Measurements from ENCODE around the gene TBC1D22A.
A peak's percentile ranks its signal among the peaks of the same experiment; 100 is the strongest.

Gene TBC1D22A

DNA sequence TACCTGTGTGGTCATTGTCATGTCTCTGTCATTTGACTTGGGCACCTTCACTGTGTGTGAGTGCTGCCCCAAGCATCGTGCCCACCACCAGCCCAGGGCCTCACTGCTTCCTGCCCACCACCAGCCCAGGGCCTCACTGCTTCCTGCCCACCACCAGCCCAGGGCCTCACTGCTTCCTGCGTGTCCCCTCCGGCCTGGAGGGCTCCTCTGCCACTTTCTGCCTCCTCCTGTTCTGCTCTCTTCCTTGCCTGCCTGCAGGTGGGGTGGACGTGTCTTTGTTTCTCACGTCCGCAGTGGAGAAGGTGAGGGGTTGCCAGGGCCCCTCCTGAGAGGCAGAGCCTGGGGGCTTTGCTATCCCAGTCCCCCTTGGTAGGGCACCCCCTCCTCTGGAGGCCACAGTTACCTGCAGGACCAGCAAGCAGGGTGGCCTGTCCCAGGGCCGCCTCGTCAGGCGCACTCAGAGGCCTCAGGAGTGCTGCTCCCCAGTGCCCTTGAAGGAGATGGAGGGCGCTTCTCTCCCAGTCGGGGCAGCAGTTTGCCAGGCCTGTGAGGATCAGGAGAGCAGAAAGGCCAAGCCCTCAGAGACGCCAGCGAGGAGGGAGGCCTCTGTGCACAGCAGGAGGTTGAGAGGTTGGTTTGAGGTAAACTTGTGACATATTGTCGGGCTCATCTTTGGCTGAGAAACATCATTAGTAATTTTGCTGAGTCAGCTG lies 290.7 kb downstream of the TBC1D22A start:
- no peak for DNase-seq

DNA sequence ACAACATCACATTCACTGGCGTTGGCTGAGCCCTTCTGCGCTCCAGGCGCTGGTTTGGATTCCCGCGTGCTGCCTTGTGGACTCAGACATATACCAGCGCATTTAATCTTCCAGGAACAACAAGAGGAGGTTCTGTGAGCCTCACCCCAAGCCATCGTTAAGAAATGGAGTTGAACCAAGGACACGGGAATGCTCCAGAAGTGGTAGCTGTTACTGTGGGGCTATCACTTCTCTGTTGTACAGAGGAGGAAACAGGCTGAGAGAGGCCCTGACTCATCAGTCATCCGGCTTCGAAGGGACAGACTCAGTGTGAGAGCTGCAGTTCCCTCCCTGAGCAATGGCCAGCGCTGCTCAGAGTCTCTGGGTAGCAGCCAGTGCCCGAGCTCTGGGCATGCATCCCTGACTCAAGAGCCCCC lies 291.3 kb downstream of the TBC1D22A start:
- DNase-seq, result peak in 1 of 2 donors; percentile 14

DNA sequence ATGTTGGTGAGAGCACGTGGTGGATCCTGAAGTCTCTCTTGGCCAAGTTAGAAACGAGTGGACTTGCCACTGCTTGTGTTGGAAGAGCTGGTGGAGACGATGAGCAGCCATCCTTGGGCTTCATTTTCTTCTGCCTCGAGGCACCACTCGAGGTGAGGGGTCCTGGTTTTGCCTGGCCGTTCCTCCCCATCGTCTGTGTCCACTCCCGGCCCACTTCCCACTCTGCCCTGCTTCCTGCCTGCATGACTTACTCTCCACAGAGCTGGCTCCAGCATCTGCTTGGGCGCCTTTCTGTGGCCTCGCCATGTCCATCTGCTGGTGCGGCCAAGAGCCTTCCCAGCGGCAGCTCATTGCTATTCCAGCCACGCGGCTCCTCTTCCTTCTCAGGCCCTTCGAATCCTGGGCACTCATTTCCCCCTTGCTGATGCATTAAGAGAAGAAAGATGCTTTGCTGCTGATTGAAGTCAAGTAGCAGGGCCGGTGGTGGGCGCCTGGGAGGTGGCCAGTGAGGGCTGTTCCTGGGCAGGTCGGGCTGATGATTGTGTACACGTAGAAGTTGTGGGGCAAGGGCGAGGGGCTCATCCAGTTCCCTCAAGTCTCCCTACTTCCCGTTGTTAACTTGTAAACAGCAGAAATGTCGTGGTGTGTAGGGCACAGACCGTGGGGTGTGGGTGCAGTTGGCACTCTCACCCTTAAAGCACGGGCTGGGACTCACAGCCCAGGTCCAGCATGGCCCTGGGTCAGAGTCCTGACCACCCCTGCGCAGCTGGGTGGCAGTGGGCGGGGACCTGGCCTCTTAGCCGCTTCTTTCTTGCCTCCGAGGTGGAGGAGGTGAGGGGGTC lies 292.0 kb downstream of the TBC1D22A start:
- no peak for DNase-seq

DNA sequence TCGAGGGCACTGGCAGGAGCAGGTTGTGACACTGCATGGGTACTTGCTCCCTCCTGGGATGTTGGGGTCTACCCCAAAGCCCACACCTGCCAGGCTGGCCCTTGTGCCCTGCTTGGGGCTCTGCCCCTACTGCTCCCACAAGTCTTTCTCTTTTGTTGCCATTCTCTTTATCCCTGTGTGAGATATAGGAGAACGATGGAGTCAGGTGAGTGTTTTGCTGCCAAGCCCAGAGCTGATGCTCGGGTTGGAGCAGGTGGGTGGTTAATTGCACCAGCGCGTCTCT lies 292.6 kb downstream of the TBC1D22A start:
- no peak for DNase-seq

DNA sequence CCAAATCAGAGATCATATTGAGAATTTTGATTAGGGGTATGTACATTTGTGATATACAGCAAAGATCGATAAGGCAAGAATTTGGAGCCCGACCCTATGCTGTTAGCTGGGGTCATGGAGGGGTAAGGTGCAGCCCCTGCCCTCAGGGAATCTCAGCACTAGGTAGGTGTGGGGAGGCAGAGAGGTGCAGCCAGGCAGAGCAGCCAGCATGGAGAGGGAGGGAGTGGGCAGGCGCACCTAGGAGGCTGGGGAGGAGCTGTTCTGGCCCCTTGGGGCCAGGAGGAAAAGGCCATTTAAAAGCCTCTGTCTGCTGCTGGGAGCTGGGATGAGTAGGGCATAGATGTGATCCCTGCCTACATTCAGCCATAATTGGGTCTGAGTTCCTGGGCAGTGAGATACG lies 293.0 kb downstream of the TBC1D22A start:
- no peak for DNase-seq

DNA sequence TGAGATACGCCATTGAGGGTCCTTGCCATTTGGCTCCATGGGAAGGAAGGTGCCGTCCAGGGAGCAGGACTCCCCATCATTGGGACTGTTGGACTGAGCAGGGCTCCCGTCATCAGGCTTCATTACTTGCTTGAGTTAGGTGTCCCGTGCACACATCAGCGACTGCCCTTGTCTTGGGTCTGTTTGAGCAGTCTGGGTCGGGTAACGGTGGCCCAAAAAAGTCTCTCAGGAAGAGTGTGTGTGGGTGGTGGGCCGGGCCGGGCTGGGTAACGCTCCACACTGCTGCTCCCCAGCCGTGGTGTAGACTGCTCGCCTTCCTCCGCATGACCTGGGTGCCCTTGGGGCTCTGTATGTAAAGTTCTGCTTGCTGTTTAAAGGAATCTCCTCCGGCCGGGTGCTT lies 293.5 kb downstream of the TBC1D22A start:
- no peak for DNase-seq

DNA sequence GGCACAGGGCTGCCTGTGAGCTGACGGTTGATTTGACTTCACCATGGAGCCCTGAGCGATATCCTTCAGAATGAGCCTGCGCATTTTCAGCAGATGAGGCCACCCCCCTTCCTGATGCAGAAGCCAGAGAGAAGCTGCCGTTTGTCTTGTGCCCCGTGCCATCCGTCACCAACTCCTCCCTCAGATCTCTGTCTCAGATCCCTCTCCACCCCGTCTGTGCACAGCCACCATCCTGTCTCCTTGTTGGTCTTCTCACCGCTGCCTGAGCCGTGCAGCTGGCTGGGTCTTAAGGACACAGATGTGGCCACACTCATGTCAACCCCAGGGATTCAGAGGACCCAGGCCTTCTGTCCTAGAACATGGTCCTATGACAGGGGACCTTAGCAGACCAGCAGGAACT lies 293.9 kb downstream of the TBC1D22A start:
- no peak for DNase-seq

DNA sequence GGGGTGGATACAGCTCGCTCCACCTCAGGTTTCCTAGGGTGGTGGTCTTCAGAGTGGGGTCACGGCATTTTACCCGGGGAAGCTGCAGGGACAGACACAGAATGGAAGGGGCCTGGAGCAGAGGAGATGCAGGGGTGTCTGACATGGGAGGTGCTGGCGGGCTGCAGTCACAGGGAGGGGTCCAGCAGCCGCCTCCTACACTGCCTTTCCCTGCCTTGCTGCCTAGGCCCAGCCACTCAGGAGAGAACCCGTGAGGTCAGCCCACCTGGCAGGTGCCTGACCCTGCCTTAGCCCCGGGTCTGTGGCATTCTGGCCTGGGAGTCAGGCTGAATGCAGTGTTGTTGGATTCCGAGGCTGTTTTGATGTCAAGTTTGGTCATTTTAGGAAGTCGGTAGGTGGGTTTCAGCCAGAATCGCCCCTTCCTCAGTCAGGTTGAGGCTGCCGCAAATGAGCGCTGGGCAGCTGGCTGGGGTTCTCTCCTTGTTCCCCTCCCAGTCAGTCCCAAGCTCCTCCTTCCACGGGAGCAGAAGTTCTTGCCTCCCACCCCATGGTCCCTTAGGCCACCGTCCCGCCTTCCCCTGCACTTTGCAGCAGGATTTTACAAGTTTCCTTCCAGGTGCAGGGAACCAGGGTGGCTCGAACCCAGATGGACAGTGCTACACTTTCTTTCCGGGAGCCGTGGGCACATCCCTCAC lies 294.5 kb downstream of the TBC1D22A start:
- no peak for DNase-seq

DNA sequence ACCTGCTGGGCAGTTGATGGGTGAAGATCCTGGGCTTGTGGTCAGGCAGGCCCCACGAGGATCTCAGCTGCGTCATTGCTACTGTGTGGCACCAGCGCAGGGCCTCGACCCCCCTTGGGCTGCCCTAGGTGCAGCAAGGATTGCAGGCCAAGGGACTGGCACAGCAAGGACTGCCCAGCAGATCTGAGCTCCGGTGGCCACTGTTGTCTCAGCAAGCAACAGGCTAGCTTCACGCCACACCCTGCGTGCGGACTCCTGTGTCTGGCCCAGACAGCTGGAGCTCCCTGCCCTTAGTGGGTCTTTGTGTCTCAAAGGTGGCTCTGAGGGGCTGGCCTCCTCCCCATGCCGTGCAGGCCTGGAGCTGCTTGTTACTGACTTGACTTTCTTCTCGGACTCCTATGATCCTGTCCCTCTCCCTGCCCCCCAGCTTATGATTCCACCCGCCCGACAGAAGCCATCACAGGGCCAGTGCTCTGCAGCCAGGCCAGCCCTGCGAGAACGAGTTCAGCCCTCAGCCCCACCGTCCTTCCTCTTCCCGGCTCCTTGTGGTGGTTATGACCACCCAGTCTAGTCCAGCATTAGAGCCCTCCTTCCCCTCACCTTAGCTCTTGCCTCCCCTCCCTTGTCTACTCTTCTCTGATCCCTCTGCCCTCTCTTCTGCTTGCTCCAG lies 295.6 kb downstream of the TBC1D22A start:
- no peak for DNase-seq

DNA sequence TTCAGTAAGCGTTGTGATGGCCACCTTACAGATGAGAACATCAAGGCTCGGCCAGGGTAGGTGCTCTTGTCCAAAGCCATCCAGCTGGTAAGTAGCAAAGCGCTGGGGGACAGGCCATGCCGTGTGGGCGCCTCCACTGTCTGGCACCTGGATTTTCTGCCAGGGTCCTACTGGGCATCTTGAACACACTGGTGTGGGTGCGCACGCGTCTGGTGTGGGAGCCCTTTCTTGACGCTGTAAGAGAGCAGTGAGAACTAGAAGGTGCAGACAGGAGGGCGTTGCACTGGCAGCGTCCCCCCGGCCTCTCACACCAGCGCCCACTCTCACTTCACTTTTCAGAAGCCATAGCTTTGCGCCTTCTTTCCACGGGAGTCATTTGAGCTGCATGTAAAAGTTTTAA lies 296.6 kb downstream of the TBC1D22A start:
- no peak for DNase-seq

DNA sequence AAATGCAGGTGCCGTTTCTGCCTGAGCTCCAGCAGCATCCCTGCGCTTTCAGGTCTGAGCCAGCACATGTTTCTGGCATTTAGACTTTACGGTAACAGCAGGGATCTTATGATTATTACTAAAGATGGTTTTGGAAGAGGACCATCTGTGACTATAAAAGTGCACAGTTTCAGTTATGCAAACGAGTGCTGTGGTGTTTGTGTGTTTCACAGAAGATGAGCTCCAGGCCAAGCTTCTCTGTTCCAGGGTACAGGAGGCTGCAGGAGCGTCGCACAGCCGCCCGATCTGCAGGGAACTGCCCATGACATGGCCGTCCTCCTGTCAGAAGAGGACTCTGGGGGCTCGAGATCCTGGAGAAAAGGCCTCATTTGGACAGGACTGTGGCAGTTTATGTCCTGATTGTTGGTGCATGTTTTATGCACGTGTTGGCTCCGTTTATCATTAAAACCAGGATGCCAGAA lies 297.3 kb downstream of the TBC1D22A start:
- DNase-seq, result peak in 1 of 2 donors; percentile 18

DNA sequence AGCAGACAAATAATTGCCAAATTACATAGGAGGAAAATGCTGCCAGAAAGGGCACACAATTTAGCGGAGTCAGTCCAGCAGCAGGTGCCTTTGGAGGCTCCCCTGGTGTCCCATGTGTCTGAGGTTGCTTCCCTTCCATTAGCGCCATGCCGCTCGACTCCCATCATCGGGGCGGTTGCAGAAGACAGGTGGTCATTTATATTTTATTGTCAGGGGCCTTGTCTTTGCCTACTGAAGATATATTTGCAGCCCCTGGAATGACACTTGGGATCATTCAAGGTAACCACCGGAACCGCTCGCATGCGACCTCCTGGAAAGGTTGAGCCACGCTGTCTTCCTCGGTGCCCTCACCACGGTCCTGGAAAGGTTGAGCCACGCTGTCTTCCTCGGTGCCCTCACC lies 298.3 kb downstream of the TBC1D22A start:
- no peak for DNase-seq

DNA sequence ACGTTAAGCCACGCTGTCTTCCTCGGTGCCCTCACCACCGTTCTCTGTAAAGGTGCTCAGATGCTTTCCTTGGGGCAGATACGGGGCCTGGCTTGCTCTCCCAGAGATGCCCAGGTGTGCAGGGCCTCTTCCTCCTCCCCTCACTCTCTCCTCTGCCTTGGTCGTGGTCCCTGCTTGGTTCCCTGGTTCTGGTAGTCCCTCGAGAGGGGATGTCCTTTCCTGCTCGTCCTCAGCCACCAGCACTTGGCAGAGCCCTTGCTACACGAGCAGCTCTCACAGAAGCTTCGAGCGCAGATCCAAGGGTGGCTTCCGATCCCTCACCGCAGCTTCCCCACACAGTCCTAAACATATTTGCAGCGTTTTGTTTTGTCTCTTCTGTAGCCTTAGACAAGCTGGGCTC lies 298.8 kb downstream of the TBC1D22A start:
- no peak for DNase-seq

DNA sequence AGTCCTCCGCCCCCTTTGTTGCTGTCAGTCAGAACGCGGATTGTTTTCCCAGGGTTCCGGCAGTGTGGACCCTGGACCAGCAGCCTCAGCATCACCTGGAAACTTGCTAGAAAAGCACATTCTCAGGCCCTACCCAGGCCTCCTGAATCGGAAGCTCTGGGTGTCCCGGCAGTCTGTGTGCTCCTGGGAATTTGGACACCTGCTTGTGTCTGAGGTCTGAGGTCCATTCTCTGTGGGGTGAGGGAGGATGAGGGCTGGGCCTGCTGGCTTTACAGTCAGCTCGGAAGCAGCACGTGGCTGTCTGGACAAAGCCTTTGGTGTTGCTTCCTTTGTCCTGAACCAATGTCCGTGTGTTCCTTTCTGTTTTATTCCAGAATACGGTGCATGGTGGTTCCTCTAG lies 299.7 kb downstream of the TBC1D22A start:
- no peak for DNase-seq

DNA sequence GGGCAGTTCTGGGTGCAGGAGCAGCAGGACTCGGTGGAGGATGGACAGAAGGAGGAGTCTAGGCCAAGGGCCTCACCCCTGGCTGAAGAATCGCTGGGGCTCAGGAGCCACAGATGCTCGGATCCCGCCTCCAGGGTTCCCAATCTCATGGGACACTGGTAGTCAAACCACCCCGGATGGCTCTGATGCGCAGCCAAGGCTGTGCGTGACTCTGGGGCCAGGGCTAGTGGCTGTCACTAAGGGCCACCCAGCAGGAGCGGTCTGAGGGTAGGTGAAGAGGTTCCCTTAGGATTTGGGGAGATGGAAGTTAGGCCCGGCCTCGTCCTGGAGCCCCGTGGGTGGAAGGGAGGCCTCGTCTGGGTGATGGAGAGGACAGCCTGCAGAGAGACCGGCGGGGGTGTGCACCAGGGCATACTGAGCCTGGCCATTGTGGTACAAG lies 300.6 kb downstream of the TBC1D22A start:
- no peak for DNase-seq

DNA sequence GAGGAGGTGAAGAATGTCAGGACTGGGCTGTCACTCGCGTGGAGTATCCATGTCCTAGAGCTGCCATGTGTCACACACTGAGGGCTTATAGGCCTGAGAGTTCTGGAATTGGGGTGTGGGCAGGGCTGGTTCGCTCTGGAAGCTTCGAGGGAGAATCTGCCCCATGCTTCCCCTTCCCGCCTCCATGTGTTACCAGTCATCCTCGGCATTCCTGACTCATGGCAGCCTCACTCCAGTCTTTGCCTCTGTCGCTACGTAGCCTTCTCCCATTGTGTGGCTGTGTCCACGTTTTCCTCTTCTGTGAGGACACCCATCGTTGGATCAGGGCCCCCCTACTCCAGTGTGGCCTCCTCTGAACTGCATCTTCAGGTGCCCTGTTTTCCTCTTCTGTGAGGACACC lies 301.2 kb downstream of the TBC1D22A start:
- no peak for DNase-seq

DNA sequence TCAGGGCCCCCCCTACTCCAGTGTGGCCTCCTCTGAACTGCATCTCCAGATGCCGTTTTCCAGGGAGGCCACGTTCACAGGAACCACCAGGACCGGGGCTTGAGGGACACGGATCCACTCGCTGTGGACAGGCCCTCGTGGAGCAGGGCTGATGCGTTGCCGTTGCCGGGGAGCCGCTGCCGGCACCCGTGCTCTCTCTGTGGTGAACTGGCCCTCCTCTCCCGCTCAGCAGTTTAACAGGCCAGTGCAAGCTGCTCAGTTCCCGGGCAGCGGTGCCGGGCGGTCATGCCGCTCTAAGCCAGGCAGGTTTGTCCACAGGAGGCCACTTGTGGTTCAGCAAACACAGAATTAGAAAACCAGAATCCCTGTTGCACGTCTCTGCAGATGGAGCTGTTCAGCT lies 301.6 kb downstream of the TBC1D22A start:
- no peak for DNase-seq

DNA sequence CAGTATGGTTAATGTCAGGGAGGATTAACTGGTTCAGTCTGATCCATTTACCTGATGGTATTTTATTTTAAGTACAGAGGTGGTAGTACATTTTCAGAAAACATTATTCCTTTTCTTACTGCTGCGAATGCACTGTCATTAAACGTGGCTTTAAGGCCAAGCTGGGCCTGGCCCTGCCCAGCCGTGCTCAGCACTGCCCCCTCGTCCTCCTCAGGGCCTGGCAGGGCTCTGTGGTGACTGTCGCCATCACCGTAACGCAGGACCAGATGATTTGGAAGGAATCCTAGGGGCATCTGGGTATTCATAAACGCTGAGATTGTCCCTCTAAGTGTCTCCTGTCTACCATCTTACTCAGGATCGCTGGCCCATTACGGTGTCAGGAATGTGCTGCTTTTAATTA lies 302.0 kb downstream of the TBC1D22A start:
- no peak for DNase-seq

DNA sequence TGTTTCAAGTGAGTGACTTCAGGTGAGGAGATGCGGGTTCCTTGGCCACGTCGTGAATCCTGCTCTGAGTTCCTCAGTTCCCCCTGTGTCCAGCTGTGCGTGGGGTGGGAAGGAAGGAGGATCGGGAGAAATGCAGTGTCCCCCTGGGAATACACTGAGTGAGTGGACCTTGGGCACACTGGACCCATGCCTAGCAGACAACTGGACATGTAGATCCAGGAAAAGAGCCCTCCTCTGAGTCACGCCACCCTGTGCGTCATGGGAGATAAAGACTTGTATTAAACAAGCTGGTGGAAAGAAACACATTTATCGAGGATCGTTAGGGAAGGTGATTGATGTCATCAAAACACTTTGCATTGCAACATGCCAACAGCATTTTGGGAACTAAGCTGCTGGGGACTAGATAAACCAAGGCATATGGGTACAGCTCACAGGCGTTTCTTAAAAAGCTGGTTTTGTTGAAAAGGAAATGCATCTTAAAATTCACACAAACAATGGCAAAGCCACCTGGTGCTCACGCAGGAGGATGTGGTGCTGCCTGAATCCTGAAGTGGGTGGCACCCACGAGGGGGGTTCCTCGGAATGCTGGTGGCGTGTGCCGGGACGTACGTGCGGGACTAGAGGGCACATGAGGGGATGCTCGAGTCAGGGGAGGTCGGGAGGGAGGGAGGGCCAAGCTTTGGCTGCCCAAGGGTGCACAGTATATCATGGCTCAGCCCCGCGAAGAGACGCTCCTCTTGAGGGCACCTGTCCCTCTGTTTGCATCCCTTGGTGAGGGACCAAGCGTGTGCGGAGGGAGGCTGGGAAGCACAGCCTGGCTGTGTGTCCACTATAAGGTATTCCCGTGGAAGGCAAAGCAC lies 303.5 kb downstream of the TBC1D22A start:
- no peak for DNase-seq

DNA sequence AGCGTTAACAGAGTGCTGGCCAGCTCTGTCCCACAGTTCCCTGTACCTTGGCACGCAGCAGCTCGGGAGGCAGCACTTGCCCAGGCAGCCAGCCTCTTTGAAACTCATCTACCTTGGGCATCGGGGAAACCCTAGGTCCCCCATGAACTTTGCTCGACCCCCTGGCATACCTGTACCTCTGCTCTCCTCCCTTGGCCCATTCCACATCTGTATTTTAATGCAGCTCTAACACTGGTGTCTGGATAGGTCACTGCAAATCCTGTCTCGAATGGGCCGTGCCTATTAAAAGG lies 304.1 kb downstream of the TBC1D22A start:
- DNase-seq, result no peak

DNA sequence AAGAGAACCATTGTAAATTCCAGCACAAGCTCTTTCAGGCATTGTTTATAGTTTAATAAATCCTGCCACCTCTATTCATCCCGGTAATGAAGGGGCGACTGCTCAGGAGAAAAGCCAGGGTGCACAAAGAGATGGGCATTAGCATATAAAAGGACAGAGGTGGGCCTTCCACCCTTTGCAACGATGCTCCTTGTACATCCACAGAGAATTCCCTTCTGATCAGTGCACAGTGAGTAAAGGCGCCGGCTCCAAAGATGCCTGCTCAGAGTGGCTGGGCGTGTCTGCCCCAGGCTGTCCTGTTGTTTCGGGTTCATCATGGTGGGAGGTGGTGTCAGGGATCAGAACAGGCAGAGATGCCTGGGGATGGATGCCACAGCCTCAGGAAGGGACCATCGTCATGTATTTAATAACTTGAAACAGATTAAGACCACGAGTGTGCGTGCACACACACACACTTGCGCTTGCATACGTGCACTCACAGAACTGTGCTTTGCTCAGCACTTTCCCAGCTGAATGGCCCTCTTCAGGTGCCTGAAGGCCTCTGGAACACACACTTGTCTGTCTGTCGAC lies 305.0 kb downstream of the TBC1D22A start:
- no peak for DNase-seq

Measured in hippocampal formation (tissue), 2 donors.